A549 (cell line): ENCODE measurements around the gene KIAA0753.

Experiments
- CEBPB ChIP-seq, 2 experiments: fragments of >200 bp in 1 of 2; sonication (Bioruptor Twin) in 1 of 2; formaldehyde crosslinking in 1 of 2; IDR thresholded peaks; 2 replicates each; pipeline ENCODE4 v1.6.1; 2012 to 2016
- CTCF ChIP-seq: fragments of >200 bp; sonication (Bioruptor Twin); formaldehyde crosslinking; IDR thresholded peaks from 3 replicates; pipeline ENCODE4 v1.5.1; 2016
- ELK1 ChIP-seq: fragments of 150-350 bp; IDR thresholded peaks from 2 replicates; pipeline ENCODE4 v1.6.1; 2014; ENCODE audit warnings: low read depth, mild to moderate bottlenecking, low read length
- HOXA7 ChIP-seq: fragments of 250-450 bp; sonication (Bioruptor Pico); IDR thresholded peaks from 2 replicates; pipeline ENCODE4 v1.5.0; 2020; ENCODE audit warnings: mild to moderate bottlenecking, moderate library complexity
- MAFK ChIP-seq: fragments of 450-650 bp; IDR thresholded peaks from 2 replicates; pipeline ENCODE4 v1.6.1; 2014; ENCODE audit not compliant: partially characterized antibody
- POLR2A ChIP-seq: IDR thresholded peaks from 2 replicates; pipeline ENCODE4 v1.6.1; 2012; ENCODE audit warnings: mild to moderate bottlenecking, low read length
- RAD21 ChIP-seq, 2 experiments: fragments of >200 bp in 1 of 2; sonication (Bioruptor Twin) in 1 of 2; formaldehyde crosslinking in 1 of 2; IDR thresholded peaks in 1 of 2; conservative IDR thresholded peaks in 1 of 2; 2 replicates in 1 of 2; 3 replicates in 1 of 2; pipeline ENCODE4 v1.6.1; 2012 to 2018; ENCODE audit warnings: inconsistent platforms in 1 of 2
- RCOR1 ChIP-seq: fragments of 150-350 bp; IDR thresholded peaks from 2 replicates; pipeline ENCODE4 v1.6.1; 2014; ENCODE audit warnings: antibody characterized with exemption, low read length, low read depth
- RFX5 ChIP-seq: fragments of 450-650 bp; IDR thresholded peaks from 2 replicates; pipeline ENCODE4 v1.7.1; 2014; ENCODE audit warnings: antibody characterized with exemption, mild to moderate bottlenecking, moderate library complexity
- SREBF2 ChIP-seq: fragments of 450-650 bp; IDR thresholded peaks from 2 replicates; pipeline ENCODE4 v1.6.1; 2014; ENCODE audit warnings: mild to moderate bottlenecking, moderate library complexity

- TF ChIP-seq CTCF (no peak), RFX5 (no peak), ELK1 (no peak), HOXA7 (CRISPR knock-in tag) (no peak), POLR2A (no peak), CEBPB (IDR thresholded peaks at IDR 0.05) (no peak), RCOR1 (no peak), MAFK (no peak), RAD21 (conservative IDR thresholded peaks at IDR 0.05 in 1 of 2, IDR thresholded peaks at IDR 0.05 in 1 of 2) (no peak), SREBF2 (no peak)
Measured at GRCh38 chr17:6670571-6670970, 30.1 kb upstream of the KIAA0753 start.
